HG03442 (cell line): ENCODE data around the gene FARP1.
"Not testable (repeated sequence)": the region's sequence is repeated elsewhere in the genome, so short reads cannot be mapped to it uniquely, and the experiment has no call there.

ENCODE experiments used
- ATAC-seq: cut with Tn5 transposase; IDR thresholded peaks from one replicate; pipeline ENCODE4 v1.9.1; 2021; ENCODE audit warnings: mild to moderate bottlenecking, moderate library complexity; ENCODE audit not compliant: unreplicated experiment

FARP1 gene

GRCh38 chr13:98252931-98253470, 110.1 kb downstream of the FARP1 start:
- no peak for ATAC-seq

DNA sequence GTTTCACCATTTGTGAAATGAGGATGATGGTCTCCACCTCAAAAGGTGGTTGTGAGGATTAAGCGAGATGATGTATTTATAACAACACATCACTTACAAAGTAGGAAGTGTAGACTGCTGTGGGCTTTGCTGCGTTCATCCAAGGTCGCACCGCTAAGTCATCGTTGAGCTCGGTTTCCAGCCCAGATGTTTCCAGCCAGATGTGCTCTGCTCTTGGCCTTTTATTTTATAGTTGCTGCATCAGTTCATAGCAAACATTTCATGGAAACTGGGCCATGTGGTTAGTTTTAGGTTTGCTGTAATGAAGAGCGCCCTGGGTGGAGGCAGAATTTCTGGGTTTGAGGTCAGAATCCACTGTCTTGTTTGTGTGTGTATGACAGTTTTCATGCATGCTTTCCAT, 110.6 kb downstream of the FARP1 start:
- ATAC-seq, result no peak

DNA sequence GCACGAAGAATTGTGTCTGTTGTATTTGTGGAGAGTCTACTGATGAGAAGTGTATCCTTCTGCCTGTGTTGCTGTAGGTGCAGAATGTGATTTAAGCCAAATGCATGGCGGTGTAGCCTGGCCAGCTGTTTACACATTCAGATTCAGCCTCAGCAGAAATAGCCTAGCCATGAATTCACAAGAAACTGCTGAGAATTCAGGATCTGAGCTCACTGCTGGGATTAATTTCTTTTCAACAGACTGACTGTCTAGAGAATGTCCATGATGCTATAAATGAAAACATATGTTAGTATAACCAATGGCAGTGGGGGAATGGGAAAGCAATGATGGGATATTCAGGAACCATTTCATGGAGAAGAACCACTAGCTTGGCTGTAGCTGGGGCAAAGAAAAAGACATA, 111.6 kb downstream of the FARP1 start:
- ATAC-seq, result no peak

- ATAC-seq, result no peak
These were observed 115.3 kb downstream of the FARP1 start for GRCh38 chr13:98258226-98258625.

DNA sequence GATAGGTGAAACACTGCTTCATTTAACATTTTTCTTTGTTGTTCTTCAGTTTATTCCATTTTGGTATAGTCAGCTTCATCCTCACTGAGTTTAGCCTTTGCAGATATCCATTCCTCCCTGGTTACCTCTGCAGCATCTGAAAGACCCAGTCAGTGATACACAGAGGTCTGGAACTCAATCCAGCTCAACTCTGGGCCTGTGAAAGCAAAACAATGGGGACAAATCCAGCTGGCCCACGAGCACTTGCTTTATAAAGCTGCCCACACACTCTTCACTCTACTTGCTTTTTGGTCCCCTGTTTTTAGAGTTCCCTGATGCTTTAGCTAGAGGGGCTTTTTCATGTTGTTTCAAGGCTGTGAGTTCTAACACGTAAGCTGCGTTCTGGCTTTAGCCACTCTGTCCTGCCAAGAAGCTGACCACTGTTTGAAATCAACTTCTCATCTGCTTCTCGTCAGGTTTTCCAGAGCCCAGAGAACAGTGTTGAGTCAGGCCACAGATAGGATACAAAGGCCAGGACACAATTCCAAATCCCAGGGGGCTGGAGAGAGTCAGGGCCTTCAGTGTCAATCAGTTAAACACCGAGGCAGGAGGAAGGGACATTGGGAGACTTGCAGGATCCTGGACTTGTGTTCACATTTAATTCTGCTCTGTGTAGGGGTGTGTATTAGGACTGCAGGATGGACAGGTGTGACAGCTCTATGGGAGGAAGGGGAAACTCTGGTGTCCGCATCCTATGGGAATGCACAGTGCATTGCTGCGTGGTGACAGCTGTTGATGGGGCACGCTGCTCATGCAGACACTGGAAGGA, 117.7 kb downstream of the FARP1 start:
- ATAC-seq, result no peak

- ATAC-seq, result no peak
These were observed 118.3 kb downstream of the FARP1 start for GRCh38 chr13:98261165-98261702.

GRCh38 chr13:98262292-98262691, 119.4 kb downstream of the FARP1 start:
- ATAC-seq, result no peak

DNA sequence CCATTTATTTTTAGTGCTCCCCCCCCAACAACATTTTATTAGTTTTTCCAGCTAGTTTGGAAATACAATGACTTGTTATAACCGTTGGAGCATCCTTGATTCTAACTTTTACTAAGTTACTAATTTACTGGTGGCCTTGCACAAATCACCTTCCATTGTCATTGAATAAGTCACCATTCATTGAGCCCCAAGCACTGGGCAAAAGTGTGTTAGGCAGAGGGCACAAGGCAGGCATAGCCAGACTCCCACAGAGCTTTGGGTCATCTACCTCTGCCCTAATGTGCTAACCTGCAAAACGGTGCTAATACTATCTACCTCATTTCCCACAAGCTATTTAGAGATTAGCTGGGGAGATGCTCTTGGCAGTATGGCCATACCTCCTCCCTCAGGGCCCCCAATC, 120.9 kb downstream of the FARP1 start:
- no peak for ATAC-seq

- ATAC-seq, result no peak
These were observed 122.0 kb downstream of the FARP1 start for GRCh38 chr13:98264877-98265276.

- ATAC-seq, result no peak
These were observed 123.0 kb downstream of the FARP1 start for GRCh38 chr13:98265692-98266551.

- no peak for ATAC-seq
These were observed 124.4 kb downstream of the FARP1 start for GRCh38 chr13:98267080-98267912.

DNA sequence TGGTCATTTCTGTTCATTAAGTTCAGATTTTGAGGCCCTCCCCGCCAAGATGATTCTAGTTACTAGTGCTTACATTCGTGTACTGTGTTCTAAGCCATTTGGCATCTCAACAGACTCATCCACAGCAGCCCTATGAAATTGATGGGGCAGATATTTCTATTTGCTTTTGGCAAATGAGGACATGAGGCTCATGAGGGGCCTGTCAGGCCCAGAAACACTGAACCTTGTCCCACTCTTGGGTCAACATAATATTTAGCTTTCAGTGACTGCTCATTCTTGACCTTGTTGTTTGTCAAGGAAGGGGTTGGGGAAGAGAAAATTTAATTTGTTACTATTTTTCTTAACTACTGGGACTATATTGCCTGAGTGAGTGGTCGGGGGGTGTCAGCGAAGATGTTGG, 126.5 kb downstream of the FARP1 start:
- ATAC-seq, result no peak

- no peak for ATAC-seq
These were observed 127.9 kb downstream of the FARP1 start for GRCh38 chr13:98270819-98271218.

DNA sequence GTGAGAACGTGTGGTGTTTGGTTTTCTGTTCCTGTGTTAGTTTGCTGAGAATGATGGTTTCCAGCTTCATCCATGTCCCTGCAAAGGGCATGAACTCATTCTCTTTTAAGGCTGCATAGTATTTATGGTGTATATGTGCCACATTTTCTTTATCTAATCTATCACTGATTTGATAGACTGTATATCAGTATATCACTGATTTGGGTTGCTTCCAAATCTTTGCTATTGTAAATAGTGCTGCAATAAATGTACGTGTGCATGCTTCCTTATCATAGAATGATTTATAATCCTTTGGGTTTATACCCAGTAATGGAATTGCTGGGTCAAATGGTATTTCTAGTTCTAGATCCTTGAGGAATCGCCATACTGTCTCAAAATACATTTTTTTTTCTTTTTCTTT, 128.8 kb downstream of the FARP1 start:
- ATAC-seq, result not testable (repeated sequence)

GRCh38 chr13:98272549-98272948, 129.7 kb downstream of the FARP1 start:
- no peak for ATAC-seq

DNA sequence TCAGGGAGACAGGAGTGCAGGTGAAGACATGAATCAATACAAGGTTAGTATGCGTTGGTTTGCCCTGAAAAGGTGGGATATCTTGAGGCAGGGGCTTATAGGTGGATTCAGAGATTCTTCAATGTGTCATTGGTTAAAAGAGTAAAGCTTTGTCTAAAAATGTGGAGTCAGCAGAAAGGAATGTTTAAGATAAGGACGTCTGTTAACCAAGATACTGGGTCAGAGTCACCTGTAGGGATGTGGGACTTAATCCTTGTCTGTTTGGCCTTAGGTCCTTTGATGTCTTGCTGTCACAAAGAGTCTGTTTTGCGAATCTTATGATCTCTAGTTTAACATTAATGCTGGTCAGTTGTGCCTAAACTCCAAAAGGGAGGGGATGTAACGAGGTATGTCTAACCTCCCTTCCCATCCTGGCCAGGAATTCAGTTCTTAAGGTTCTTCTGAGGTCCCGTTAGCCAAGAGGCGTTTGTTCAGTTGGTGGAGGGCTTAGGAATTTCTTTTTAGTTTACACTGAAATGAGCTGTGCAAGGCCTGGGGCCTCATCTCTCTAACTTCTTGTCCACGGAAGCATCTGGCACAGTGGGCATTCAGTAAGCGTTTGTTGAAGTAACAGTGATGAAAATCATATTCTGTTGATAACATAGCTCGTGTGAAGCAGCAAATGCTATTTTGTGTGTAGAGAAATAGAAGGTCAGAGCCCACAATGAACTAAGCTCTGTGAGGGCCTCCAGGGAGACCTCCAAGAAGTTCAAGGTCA, 130.4 kb downstream of the FARP1 start:
- ATAC-seq, result no peak

GRCh38 chr13:98273824-98274742, 131.2 kb downstream of the FARP1 start:
- no peak for ATAC-seq

GRCh38 chr13:98274921-98275487, 132.1 kb downstream of the FARP1 start:
- no peak for ATAC-seq
